HL-60 (cell line): ENCODE data around the gene TMPRSS13.

Experiments used
- DNase-seq, 2 experiments: peaks; one replicate each; pipeline ENCODE4 v3.0.0-alpha.2; 2010 to 2020; ENCODE audit warnings: low read depth in 1 of 2, low spot score in 1 of 2
- H3K27ac ChIP-seq: fragments of 250-450 bp; sonication (Bioruptor Pico); replicated peaks from 2 replicates; pipeline ENCODE4 v1.5.1; 2020; ENCODE audit warnings: mild to moderate bottlenecking, moderate library complexity
- H3K27me3 ChIP-seq: fragments of 250-450 bp; sonication (Bioruptor Pico); 2 replicates; pipeline ENCODE4 v1.5.1; 2021; ENCODE audit warnings: mild to moderate bottlenecking, moderate library complexity; ENCODE audit not compliant: insufficient read depth, poor library complexity, severe bottlenecking
- H3K4me3 ChIP-seq: replicated peaks from 2 replicates; pipeline ENCODE4 v1.5.1; 2011; ENCODE audit warnings: mild to moderate bottlenecking, control low read depth, low read length; ENCODE audit not compliant: insufficient read depth
- GABPA ChIP-seq: IDR thresholded peaks from 2 replicates; pipeline ENCODE4 v1.6.1; 2012; ENCODE audit warnings: low read depth
- POLR2AphosphoS5 ChIP-seq: IDR thresholded peaks from 2 replicates; pipeline ENCODE4 v1.6.1; 2012; ENCODE audit warnings: low read depth
- SPI1 ChIP-seq: IDR thresholded peaks from 2 replicates; pipeline ENCODE4 v1.6.1; 2012; ENCODE audit warnings: low read depth, mild to moderate bottlenecking, borderline replicate concordance
- TF ChIP-seq, protein P1 (sequence below): IDR thresholded peaks from 2 replicates; pipeline ENCODE4 v1.6.1; 2012; ENCODE audit warnings: low read depth; ENCODE audit not compliant: insufficient replicate concordance
- TF ChIP-seq, protein P2 (sequence below): IDR thresholded peaks from one replicate; pipeline ENCODE4 v1.5.1; 2011; ENCODE audit warnings: low read length, control low read depth, inconsistent platforms; ENCODE audit not compliant: insufficient read depth

TMPRSS13 gene

DNA sequence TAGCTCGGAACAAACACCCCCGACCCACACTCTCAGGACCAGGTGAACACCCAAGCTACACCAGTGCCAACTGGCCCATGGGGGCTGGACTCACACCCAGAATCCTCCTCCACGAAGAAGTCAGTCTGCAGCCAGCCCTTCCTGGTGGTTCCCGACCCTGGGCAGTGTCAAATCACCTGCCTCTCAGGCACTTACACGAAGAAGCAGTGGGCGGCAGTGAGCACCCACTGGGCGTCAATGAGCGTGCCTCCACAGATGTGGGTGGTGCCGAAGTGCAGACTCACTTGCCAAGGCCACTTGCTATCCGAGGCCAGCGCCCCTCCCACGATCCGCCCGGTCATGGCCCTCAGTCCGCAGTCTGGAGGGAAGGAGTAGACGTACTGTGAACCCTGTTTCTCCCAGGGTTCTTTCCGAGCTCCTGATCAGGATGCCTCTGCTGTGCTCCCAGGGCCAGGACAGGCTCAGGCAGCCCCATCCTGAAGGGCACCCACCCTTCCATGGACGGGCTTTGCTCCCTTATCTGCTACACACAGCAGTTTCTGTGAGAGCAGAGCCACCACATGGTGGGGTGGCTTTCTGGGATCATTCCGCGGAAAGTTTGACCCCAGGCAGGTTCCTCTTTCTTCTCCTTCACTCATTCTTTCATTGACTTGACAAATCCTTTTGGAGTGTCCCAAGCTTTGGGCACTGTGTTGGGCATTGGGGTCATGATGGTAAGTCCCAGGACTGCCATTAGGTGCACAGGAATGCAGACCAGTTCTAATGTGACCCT, 19.4 kb downstream of the TMPRSS13 start:
- DNase-seq, result no peak
- TF ChIP-seq POLR2AphosphoS5 (no peak), SPI1 (no peak), GABPA (no peak)
- TF ChIP-seq, protein P1, sequence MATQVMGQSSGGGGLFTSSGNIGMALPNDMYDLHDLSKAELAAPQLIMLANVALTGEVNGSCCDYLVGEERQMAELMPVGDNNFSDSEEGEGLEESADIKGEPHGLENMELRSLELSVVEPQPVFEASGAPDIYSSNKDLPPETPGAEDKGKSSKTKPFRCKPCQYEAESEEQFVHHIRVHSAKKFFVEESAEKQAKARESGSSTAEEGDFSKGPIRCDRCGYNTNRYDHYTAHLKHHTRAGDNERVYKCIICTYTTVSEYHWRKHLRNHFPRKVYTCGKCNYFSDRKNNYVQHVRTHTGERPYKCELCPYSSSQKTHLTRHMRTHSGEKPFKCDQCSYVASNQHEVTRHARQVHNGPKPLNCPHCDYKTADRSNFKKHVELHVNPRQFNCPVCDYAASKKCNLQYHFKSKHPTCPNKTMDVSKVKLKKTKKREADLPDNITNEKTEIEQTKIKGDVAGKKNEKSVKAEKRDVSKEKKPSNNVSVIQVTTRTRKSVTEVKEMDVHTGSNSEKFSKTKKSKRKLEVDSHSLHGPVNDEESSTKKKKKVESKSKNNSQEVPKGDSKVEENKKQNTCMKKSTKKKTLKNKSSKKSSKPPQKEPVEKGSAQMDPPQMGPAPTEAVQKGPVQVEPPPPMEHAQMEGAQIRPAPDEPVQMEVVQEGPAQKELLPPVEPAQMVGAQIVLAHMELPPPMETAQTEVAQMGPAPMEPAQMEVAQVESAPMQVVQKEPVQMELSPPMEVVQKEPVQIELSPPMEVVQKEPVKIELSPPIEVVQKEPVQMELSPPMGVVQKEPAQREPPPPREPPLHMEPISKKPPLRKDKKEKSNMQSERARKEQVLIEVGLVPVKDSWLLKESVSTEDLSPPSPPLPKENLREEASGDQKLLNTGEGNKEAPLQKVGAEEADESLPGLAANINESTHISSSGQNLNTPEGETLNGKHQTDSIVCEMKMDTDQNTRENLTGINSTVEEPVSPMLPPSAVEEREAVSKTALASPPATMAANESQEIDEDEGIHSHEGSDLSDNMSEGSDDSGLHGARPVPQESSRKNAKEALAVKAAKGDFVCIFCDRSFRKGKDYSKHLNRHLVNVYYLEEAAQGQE, result no peak
- TF ChIP-seq, protein P2, sequence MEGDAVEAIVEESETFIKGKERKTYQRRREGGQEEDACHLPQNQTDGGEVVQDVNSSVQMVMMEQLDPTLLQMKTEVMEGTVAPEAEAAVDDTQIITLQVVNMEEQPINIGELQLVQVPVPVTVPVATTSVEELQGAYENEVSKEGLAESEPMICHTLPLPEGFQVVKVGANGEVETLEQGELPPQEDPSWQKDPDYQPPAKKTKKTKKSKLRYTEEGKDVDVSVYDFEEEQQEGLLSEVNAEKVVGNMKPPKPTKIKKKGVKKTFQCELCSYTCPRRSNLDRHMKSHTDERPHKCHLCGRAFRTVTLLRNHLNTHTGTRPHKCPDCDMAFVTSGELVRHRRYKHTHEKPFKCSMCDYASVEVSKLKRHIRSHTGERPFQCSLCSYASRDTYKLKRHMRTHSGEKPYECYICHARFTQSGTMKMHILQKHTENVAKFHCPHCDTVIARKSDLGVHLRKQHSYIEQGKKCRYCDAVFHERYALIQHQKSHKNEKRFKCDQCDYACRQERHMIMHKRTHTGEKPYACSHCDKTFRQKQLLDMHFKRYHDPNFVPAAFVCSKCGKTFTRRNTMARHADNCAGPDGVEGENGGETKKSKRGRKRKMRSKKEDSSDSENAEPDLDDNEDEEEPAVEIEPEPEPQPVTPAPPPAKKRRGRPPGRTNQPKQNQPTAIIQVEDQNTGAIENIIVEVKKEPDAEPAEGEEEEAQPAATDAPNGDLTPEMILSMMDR, result no peak
- Histone ChIP-seq H3K27ac (no peak overlapping the region), H3K27me3 (peaks cover 3% of the 10 kb centered on the region), H3K4me3 (no peak overlapping the region)

DNA sequence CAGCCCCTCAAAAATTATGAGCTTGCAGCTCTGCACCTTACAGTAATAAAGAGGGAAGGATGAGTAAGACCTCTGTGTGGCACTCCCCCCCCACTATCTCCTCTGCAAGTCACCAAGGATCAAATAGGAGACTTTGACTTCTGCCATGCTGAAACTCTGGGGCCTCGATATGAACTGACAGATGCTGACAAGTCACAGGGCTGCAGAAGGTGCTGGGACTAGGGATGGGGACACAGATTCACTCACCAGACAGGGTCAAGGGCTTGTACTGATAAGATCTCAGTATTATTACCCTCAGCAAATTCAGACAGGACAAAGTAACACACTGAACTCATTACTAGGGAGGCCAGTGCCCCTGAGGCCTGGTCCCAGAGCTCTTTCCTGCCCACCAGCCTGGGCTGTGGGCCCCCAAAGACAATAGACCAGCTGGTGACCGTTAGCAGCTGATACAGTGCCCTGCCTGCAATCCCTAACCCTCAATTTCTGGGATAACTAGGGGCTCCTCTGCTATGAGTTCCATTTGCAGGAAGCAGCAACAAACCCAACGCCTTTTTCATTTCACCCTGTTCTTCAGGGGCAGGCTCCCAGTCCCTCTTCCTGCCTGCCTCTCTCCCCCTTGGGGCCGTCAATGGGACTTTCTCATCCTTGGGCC, 20.1 kb downstream of the TMPRSS13 start:
- Histone ChIP-seq H3K4me3 (no peak overlapping the region), H3K27ac (no peak overlapping the region), H3K27me3 (peaks cover 3% of the 10 kb centered on the region)
- DNase-seq, result no peak
- no peak for TF ChIP-seq SPI1
- TF ChIP-seq, protein P2, result no peak
- TF ChIP-seq, protein P1, result no peak
- no peak for TF ChIP-seq POLR2AphosphoS5
- no peak for TF ChIP-seq GABPA

DNA sequence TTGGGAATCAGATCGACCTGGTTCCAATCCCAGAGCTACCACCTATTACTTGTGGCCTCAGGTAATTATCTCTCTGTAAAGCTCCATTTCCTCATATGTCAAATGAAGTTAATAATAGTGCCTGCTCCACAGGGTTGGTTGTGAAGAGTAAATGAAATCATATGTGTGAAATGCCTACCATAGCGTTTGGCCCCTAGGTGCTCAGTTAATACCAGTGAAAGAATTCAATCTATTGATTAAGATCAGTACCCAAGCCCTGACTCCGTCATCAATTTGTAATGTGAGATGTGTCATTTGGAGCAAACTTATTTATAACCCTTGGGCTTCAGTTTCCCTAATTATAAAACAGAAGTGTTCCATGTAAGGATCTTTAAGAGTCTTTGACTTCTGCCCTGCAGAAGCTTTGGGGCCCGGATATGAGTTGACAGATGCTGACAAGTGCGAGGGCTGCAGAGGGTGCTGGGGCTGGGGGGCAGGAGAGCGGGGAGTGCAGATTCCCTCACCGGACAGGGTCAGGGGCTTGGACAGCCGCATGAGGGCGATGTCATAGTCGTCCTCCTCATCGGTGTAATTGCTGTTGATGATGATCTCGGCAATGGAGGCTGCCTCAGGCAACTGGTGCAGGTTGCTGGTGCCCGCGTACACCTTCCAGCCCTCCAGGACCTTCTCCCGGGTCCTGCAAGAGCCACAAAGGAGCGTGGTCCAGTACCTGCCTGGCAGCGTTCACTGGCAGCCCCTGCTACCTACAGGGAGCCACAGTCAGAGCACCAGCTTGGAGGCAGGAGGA, 20.9 kb downstream of the TMPRSS13 start:
- TF ChIP-seq SPI1, result no peak
- no peak for TF ChIP-seq POLR2AphosphoS5
- TF ChIP-seq, protein P1, result no peak
- no peak for TF ChIP-seq GABPA
- TF ChIP-seq, protein P2, result no peak
- DNase-seq, result no peak
- Histone ChIP-seq H3K4me3 (no peak overlapping the region), H3K27ac (no peak overlapping the region), H3K27me3 (peaks cover 3% of the 10 kb centered on the region)
